ENCODE measurements around the gene GPHA2. TPM values are rescaled to one million over a fixed set of nuclear protein-coding genes. Genes with fewer than 3 reads are reported as not detected.

Gene GPHA2
- total RNA-seq, 1 donor, result not detected

DNA sequence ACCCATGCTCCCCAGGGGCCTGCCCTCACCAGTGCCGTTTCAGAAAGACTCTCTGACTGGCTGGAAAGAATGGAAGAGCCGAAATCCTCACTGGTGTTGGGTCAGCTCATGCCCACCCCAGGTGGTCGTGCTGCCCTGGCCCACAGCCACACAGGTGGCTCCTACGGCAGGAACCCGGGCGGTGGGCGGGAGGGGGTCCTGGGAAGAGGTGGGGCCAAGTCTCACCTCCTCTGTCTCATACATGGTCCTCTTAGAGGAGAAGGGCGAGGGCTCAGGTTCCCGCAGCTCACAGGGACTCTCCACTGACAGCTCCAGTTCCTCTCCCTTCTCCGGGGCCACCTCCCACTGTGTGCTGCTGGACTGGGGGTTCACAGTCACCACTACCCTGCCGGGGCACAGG, 26.9 kb downstream of the GPHA2 start:
- Histone ChIP-seq H3K4me1 (ENCODE audit: insufficient read depth, low read length) (no peaks in the 10 kb centered on the region), H3K4me2 (ENCODE audit: insufficient read depth, low read length) (no peak overlapping the region), H4K20me1 (ENCODE audit: insufficient read depth, low read length) (no peaks in the 10 kb centered on the region), H3K79me2 (ENCODE audit: insufficient read depth, low read length) (no peaks in the 10 kb centered on the region), H3K4me3 (ENCODE audit: insufficient read depth, low read length) (no peak overlapping the region), H3K27ac (ENCODE audit: low read depth, low read length) (no peak overlapping the region), H3K27me3 (ENCODE audit: insufficient read depth, low read length) (no peaks in the 10 kb centered on the region), H3K9me3 (ENCODE audit: low read depth, low read length) (no peaks in the 10 kb centered on the region), H3K36me3 (ENCODE audit: insufficient read depth, low read length) (peaks cover 38% of the 10 kb centered on the region), H2AFZ (ENCODE audit: low read length) (no peak overlapping the region)
- TF ChIP-seq CTCF (IDR thresholded peaks at IDR 0.05; ENCODE audit: extremely low read depth, low read depth, low read length), result no peak
- no peak for DNase-seq (ENCODE audit: insufficient read length, low spot score, missing footprints)

- Histone ChIP-seq H3K4me3 (ENCODE audit: insufficient read depth, low read length) (no peak overlapping the region), H3K4me2 (ENCODE audit: insufficient read depth, low read length) (no peak overlapping the region), H3K27me3 (ENCODE audit: insufficient read depth, low read length) (no peaks in the 10 kb centered on the region), H3K36me3 (ENCODE audit: insufficient read depth, low read length) (peaks cover 37% of the 10 kb centered on the region), H2AFZ (ENCODE audit: low read length) (no peak overlapping the region), H3K79me2 (ENCODE audit: insufficient read depth, low read length) (no peaks in the 10 kb centered on the region), H3K27ac (ENCODE audit: low read depth, low read length) (no peak overlapping the region), H3K4me1 (ENCODE audit: insufficient read depth, low read length) (no peaks in the 10 kb centered on the region), H4K20me1 (ENCODE audit: insufficient read depth, low read length) (no peaks in the 10 kb centered on the region), H3K9me3 (ENCODE audit: low read depth, low read length) (no peaks in the 10 kb centered on the region)
- no peak for TF ChIP-seq CTCF (IDR thresholded peaks at IDR 0.05; ENCODE audit: extremely low read depth, low read depth, low read length)
- peak; percentile 81 for DNase-seq (ENCODE audit: insufficient read length, low spot score, missing footprints)
Measured at GRCh38 chr11:64906314-64906635, 29.4 kb downstream of the GPHA2 start.

GRCh38 chr11:64905516-64906313, 30.0 kb downstream of the GPHA2 start:
- Histone ChIP-seq H3K4me1 (ENCODE audit: insufficient read depth, low read length) (no peaks in the 10 kb centered on the region), H4K20me1 (ENCODE audit: insufficient read depth, low read length) (no peaks in the 10 kb centered on the region), H3K36me3 (ENCODE audit: insufficient read depth, low read length) (peaks cover 31% of the 10 kb centered on the region), H3K79me2 (ENCODE audit: insufficient read depth, low read length) (no peaks in the 10 kb centered on the region), H2AFZ (ENCODE audit: low read length) (no peak overlapping the region), H3K4me2 (ENCODE audit: insufficient read depth, low read length) (no peak overlapping the region), H3K9me3 (ENCODE audit: low read depth, low read length) (no peaks in the 10 kb centered on the region), H3K27ac (ENCODE audit: low read depth, low read length) (no peak overlapping the region), H3K27me3 (ENCODE audit: insufficient read depth, low read length) (no peaks in the 10 kb centered on the region), H3K4me3 (ENCODE audit: insufficient read depth, low read length) (no peak overlapping the region)
- no peak for TF ChIP-seq CTCF (IDR thresholded peaks at IDR 0.05; ENCODE audit: extremely low read depth, low read depth, low read length)
- DNase-seq (ENCODE audit: insufficient read length, low spot score, missing footprints), result peak; percentile 83

- H3K36me3 ChIP-seq (ENCODE audit: insufficient read depth, low read length), result peaks cover 19% of the 10 kb centered on the region
- no peaks in the 10 kb centered on the region for H3K9me3 ChIP-seq (ENCODE audit: low read depth, low read length)
- DNase-seq (ENCODE audit: insufficient read length, low spot score, missing footprints), result peak; percentile 52
- no peaks in the 10 kb centered on the region for H3K27me3 ChIP-seq (ENCODE audit: insufficient read depth, low read length)
- no peak for TF ChIP-seq CTCF (IDR thresholded peaks at IDR 0.05; ENCODE audit: extremely low read depth, low read depth, low read length)
- no peaks in the 10 kb centered on the region for H3K4me1 ChIP-seq (ENCODE audit: insufficient read depth, low read length)
- no peak overlapping the region for H2AFZ ChIP-seq (ENCODE audit: low read length)
- no peaks in the 10 kb centered on the region for H4K20me1 ChIP-seq (ENCODE audit: insufficient read depth, low read length)
- no peak overlapping the region for H3K4me2 ChIP-seq (ENCODE audit: insufficient read depth, low read length)
- no peaks in the 10 kb centered on the region for H3K79me2 ChIP-seq (ENCODE audit: insufficient read depth, low read length)
- no peak overlapping the region for H3K4me3 ChIP-seq (ENCODE audit: insufficient read depth, low read length)
- no peak overlapping the region for H3K27ac ChIP-seq (ENCODE audit: low read depth, low read length)
Measured at GRCh38 chr11:64903291-64903833, 32.3 kb downstream of the GPHA2 start.

Data from osteoblast (primary cell).